SK-N-SH (cell line): ENCODE measurements around the gene NTHL1.

Experiments used
- FOXM1 ChIP-seq: IDR thresholded peaks from 2 replicates; pipeline ENCODE4 v1.4.0; 2012; ENCODE audit warnings: low read depth, mild to moderate bottlenecking
- JUND ChIP-seq: IDR thresholded peaks from 2 replicates; pipeline ENCODE4 v1.4.0; 2012
- POLR2AphosphoS5 ChIP-seq: IDR thresholded peaks from 2 replicates; pipeline ENCODE4 v1.6.1; 2012; ENCODE audit warnings: low read depth, low read length
- RFX5 ChIP-seq: IDR thresholded peaks from 2 replicates; pipeline ENCODE4 v1.6.1; 2012; ENCODE audit warnings: mild to moderate bottlenecking, improper control_type of control experiment, low read length
- TAF1 ChIP-seq: IDR thresholded peaks from 2 replicates; pipeline ENCODE4 v1.6.1; 2012; ENCODE audit warnings: low read depth, mild to moderate bottlenecking, low read length, moderate library complexity, borderline replicate concordance
- YY1 ChIP-seq: IDR thresholded peaks from 2 replicates; pipeline ENCODE4 v1.4.0; 2012; ENCODE audit warnings: low read depth, mild to moderate bottlenecking
- TF ChIP-seq, protein P1 (sequence below): IDR thresholded peaks from 2 replicates; pipeline ENCODE4; 2012
- TF ChIP-seq, protein P2 (sequence below): fragments of 200-600 bp; sonication (generic); IDR thresholded peaks from 2 replicates; pipeline ENCODE4 v1.6.1; 2017; ENCODE audit warnings: antibody characterized with exemption, mild to moderate bottlenecking, moderate library complexity
- TF ChIP-seq, protein P3 (sequence below): IDR thresholded peaks from 2 replicates; pipeline ENCODE4 v1.4.0; 2012; ENCODE audit warnings: low read depth
- TF ChIP-seq, protein P4 (sequence below): IDR thresholded peaks from 2 replicates; pipeline ENCODE4 v1.4.0; 2012; ENCODE audit warnings: low read depth, borderline replicate concordance

DNA sequence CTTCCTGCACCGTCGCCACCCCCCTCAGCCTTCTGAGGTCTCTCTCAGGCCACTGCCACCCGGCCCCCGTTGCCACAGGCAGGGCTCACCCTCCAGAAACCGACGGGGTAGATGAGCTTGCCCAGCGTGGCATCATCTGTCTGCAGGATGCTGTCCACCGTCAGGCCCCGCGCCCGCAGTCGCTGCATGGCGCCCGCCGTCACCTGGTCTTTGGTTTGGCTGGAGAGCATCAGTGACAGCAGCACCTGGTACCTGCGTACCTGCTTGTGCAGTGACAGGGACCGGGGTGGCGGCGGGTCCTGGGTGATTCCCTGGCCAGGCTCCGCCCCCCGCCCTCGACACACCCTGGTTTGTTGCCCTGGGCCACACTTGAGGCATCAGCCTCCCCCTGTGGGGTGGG lies 3.1 kb downstream of the NTHL1 start:
- TF ChIP-seq, protein P1, sequence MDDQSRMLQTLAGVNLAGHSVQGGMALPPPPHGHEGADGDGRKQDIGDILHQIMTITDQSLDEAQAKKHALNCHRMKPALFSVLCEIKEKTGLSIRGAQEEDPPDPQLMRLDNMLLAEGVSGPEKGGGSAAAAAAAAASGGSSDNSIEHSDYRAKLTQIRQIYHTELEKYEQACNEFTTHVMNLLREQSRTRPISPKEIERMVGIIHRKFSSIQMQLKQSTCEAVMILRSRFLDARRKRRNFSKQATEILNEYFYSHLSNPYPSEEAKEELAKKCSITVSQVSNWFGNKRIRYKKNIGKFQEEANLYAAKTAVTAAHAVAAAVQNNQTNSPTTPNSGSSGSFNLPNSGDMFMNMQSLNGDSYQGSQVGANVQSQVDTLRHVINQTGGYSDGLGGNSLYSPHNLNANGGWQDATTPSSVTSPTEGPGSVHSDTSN = no peak
- TF ChIP-seq, protein P2, sequence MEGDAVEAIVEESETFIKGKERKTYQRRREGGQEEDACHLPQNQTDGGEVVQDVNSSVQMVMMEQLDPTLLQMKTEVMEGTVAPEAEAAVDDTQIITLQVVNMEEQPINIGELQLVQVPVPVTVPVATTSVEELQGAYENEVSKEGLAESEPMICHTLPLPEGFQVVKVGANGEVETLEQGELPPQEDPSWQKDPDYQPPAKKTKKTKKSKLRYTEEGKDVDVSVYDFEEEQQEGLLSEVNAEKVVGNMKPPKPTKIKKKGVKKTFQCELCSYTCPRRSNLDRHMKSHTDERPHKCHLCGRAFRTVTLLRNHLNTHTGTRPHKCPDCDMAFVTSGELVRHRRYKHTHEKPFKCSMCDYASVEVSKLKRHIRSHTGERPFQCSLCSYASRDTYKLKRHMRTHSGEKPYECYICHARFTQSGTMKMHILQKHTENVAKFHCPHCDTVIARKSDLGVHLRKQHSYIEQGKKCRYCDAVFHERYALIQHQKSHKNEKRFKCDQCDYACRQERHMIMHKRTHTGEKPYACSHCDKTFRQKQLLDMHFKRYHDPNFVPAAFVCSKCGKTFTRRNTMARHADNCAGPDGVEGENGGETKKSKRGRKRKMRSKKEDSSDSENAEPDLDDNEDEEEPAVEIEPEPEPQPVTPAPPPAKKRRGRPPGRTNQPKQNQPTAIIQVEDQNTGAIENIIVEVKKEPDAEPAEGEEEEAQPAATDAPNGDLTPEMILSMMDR = no peak
- TF ChIP-seq FOXM1 = no peak
- TF ChIP-seq, protein P3, sequence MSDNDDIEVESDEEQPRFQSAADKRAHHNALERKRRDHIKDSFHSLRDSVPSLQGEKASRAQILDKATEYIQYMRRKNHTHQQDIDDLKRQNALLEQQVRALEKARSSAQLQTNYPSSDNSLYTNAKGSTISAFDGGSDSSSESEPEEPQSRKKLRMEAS = no peak
- TF ChIP-seq, protein P4, sequence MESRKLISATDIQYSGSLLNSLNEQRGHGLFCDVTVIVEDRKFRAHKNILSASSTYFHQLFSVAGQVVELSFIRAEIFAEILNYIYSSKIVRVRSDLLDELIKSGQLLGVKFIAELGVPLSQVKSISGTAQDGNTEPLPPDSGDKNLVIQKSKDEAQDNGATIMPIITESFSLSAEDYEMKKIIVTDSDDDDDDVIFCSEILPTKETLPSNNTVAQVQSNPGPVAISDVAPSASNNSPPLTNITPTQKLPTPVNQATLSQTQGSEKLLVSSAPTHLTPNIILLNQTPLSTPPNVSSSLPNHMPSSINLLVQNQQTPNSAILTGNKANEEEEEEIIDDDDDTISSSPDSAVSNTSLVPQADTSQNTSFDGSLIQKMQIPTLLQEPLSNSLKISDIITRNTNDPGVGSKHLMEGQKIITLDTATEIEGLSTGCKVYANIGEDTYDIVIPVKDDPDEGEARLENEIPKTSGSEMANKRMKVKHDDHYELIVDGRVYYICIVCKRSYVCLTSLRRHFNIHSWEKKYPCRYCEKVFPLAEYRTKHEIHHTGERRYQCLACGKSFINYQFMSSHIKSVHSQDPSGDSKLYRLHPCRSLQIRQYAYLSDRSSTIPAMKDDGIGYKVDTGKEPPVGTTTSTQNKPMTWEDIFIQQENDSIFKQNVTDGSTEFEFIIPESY = no peak
- no peak for TF ChIP-seq JUND
- TF ChIP-seq RFX5 = no peak
- TF ChIP-seq TAF1 = no peak
- TF ChIP-seq YY1 = no peak
- TF ChIP-seq POLR2AphosphoS5 = no peak
